Left renal pelvis (tissue), 4 donors: ENCODE measurements around the gene UXS1. TPM values are rescaled to one million over a fixed set of nuclear protein-coding genes. Genes with fewer than 3 reads are reported as not detected.

Source experiments
- DNase-seq, 4 donors: peaks; one replicate each; pipeline ENCODE4 v3.0.0-alpha.2; 2013; ENCODE audit warnings: low read depth in 4 of 4, low spot score in 3 of 4
- polyA plus RNA-seq, 4 donors: library from polyadenylated mRNA; unstranded; fragments of 120-200 nt; gene quantifications; one replicate each; pipeline ENCODE4 v1.2.1, GENCODE V29; 2013; ENCODE audit not compliant: insufficient read length in 4 of 4

Gene UXS1
- polyA plus RNA-seq, 4 donors, result 68.9 to 85.8 (median 82.3) TPM

DNA sequence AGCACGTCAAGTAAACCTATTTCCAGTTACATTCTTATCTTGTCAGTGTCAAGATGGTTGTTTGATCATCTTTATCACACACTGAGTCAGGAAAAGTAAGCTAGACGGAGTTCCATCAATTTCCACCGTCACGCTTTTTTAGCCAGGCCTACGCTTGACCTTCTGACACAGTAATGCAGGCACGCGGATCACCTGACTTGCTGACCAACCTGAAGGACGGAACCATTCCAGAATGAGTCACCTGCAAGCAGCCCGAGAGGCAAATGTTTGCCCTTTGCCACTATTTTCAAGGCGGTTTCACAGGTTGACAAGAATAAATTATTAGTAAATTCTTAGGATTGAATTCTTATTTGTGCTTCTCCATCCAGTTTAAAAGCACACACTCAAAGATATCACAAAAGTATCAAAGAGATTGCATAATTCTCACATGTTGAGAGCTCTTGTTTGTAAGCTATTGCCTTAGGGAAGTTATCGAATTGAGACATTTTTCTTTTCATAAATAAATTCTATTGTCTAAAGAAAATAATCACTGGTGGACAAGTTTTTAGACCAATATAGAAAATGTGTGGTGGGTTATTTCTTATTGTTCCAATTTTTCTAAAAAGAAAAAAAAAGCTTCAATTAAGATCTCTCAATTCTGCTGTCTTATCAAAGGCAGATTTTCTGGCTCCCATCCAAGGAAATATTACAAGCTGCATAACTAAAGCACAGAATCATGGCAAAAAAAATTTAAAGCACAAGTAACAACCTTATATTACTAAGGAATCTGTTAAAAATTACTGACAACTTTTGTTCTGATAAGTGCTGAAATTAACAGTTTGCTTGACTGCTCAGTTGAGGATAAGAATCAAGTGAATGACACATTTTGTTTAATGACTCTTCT lies 31.9 kb downstream of the UXS1 start:
- no peak for DNase-seq

DNA sequence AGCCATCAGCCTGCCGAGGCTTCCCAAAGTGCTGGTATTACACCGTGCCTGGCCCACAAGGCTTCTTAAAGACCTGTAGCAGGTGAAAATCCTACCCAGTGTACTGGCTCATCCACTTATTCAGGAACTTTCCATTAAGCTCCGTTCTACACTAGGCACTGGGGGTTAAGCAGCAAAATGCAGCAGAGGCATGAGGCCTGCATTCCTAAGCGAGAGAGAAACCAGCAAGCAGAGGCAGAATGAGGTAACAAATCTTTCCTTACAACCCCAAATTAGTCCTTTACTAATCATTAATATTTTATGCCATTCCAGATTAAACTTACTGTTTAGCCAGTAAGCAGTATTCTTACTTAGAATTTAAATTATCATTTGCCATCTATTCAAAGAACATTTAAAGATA lies 32.8 kb downstream of the UXS1 start:
- no peak for DNase-seq

DNA sequence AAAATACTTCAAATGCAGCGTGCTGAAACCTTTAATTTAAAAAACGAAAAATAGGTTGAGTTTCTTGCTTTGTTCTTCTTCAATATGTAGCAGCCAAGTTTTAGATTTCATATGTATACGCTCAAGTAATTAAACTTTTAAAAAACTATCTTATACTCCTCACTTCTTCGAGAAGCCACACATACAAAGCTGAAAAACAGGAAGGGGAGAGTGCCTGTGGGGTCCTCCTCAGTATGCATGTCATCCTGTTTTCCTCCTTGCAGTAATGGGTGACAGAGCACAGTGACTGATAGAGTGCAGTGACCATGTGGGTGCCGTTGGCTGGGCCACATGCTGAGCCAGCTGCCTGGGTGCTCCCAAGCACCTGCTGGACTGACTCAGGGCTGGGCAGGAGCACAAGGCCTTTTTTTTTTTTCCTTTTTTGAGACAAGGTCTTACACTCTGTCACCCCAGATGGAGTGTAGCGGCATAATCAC lies 33.3 kb downstream of the UXS1 start:
- no peak for DNase-seq

DNA sequence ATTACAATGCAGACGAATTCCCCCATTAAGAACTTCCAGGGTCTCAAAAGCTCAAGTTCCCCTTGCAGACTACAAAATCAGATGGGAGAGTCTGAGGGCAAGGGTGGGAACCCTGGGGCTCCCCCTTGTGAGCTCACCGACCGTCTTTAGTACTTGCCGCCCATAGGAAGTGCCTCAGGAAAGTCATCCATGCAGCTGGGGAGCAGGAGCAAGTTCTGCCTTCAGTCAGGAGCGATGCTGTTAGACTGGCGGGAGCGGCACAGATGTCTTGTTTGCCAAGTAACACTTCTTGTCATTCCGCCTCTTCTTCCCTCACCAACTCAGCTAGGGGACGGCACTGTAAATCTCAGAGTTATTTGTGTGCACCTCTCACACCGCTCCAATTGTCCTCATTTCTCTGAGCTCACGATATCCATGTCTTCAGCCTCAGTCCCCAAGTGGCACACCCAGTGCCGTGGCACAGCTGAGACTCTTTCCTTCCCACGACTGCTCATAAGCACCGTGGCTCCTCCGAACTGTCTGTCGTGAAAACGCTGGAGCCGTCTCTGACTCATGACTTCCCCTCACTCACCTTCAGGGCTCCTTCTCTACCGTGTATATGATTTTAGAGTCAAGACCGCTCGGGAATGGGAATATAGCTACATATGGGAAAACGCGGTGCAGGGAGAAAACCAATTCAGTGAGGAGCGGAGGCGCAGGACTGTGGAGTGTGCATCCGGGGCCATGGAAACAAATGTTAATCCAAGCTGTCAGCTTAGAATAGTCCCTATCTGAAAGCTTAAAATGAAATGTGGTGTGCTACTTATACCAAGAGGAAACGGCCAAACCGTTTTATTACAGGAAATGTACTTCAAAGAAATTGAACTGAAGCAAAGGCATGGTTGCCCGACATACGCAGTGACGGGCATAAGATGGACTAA lies 34.0 kb downstream of the UXS1 start:
- DNase-seq, result no peak

DNA sequence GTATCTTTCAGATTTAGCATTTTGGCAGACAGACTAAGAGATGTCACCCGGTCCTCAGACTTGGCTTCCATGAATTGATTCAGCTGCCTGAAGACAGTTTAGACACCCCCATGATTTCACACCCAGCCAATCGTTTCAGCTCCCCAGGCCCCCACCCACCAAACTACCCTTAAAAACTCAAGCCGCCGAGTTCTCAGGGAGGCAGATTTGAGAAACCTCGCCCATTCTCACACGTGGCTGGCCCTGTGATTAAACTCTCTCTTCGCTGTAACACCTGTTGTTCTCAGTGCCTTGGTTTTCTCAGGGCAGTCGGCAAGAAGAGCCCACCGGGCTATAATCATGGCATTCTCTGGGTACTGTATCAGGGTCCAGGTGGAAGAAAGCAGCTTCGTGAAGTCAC lies 35.2 kb downstream of the UXS1 start:
- DNase-seq, result no peak

DNA sequence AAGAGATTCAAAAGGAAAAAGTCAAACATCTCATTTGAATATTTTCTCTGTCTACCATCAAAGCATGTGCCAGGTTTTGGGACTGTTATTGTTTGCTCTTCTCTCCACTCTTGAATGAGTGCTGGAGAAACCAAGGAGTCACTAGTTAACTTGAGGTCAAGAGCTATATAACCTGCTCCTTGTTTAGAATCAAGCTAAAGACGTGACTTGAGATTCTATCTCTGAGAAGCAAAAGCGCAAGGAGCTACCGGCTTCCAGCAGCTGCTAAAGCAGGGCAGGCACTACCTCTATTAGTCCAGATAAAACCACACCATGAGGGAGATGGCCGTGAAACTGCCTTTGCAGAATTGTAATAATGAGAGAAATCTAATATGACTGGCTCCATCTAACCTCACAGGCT lies 36.0 kb downstream of the UXS1 start:
- DNase-seq, result no peak

DNA sequence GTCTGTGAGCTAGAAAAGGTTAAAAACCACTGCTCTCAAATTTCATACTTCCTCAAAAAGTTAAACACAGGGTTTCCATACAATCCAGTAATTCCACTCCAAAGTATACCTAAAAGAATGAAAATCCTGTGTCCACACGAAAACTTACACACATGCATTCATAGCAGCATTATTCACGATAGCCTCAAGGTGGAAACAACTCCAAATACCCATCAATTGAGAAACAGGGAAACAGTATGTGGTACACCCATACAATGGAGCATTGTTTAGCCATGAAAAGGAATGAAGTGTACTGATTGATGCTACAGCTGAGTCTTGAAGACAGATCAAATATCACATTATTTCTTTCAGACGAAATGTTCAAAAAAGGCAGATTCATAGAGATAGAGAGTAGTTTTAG lies 36.7 kb downstream of the UXS1 start:
- DNase-seq, result no peak

DNA sequence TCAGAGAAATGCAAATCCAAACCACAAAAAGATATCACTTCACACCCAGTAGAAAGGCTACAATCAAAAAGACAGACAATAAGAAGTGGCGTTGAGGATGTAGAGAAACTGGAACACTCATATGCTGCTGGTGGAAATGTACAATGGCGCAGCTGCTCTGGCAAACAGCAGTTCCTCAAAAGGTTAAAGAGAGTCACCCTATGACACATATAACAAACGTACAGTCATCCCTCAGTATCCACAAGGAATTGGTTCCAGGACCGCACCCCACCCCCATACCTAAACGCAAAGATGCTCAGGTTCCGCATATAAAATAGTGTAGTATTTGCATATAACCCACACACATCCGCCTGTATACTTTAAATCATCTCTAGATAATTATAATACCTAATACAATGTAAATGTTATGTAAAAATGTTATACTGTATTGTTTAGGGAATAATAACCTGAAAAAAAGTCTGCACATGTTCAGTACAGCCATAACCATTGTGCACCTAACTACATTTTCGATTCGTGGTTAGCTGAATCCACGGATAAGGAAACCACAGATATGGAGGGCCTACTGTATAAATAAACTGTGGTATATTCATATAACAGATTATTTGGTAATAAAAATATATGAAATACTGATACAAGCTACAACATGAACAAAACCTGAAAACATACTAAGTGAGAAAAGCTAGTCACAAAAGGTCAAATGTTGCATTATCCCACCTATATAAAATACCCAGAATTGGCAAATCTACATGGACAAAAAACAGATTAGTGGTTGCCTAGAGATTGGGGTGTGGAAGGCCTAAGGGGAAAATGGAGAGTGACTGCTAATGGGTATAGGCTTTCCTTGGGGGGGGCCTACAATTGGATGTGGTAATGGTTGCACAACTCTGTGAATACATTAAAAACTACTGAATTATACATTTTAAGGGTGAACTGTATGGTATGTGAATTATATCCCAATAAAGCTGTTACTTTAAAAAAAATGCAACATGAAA lies 37.5 kb downstream of the UXS1 start:
- no peak for DNase-seq

DNA sequence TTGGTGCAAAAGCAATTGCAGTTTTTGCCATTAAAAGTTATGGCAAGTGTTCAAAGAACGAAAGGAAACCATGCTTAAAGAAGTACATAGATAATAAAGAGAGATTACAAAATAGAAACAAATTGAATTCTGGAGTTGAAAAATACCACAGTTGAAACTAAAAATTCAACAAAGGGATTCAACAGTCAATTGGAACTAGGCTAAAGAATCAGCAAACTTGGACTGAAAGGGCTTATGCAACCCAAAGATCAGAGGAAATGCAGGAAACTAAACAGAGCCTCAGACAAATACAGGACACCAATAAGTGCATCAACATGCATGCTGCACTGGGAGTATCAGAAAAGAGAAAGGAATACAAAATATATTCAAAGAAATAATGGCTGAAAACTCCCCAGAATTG lies 40.3 kb downstream of the UXS1 start:
- no peak for DNase-seq

DNA sequence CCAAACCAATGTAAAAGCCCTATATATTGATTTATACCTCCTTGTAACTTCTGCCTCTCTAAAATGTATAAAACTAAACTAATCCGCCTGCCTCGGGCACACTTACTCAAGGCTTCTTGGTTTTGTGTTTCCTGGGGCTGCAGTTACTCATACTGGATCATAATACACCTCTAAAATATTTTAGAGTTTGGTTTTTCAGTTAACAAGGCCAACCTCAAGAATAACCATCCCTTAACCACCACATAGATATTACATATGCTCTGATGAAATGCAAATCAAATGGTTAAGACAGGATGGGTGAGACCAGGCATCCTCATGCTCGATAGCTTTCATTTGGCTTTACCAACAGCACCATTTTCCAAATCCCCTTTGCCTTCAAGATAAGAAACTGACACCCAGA lies 46.4 kb downstream of the UXS1 start:
- no peak for DNase-seq

DNA sequence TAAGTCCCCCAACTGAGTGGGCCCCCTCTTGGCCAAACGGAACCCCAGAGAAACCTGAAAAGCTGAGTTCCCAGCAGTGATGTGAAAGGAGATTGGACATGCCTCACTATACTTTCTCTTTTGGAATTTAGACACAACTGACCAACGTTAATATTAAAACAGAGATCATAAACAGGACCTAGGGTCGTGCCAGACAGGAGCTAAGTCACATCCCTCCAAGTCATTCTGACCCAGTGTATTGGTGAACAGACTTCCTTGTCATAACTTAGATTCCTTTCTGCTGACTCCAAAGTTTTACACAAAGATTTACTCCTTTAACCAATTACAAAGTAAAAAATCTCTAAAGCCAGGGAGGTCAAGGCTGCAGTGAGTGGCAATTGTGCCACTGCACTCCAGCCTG lies 46.9 kb downstream of the UXS1 start:
- DNase-seq, result no peak

DNA sequence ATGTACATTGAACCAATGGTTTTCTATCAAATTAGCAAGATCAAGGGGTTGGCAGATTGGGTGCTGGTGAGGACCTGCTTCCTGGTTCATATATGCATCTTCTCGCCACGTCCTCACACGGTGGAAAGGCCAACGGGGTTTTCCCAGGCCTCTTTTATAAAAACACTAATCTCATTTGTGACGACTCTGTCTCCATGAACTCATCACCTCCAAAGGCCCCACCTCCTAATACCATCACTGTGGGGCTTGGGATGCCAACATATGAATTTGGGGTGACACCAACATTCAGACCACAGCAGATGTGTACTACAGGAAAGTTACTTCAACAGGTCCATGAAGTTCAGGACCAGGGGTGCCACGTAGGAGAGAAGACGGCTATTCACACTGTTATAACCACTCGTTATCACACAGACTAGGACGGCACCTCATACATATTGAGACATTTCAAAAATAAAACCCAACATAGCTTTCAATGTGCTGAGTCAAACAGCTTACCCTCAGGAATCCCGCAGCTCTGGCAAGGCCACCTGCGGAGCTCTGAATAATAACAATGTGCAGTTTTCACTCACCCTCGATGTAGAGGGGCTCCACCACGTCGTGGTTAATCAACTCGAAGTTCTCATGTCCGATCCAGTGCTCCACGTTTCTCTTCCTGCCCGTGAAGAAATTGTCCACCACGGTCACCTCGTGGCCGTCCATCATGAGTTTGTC lies 49.3 kb downstream of the UXS1 start:
- no peak for DNase-seq

DNA sequence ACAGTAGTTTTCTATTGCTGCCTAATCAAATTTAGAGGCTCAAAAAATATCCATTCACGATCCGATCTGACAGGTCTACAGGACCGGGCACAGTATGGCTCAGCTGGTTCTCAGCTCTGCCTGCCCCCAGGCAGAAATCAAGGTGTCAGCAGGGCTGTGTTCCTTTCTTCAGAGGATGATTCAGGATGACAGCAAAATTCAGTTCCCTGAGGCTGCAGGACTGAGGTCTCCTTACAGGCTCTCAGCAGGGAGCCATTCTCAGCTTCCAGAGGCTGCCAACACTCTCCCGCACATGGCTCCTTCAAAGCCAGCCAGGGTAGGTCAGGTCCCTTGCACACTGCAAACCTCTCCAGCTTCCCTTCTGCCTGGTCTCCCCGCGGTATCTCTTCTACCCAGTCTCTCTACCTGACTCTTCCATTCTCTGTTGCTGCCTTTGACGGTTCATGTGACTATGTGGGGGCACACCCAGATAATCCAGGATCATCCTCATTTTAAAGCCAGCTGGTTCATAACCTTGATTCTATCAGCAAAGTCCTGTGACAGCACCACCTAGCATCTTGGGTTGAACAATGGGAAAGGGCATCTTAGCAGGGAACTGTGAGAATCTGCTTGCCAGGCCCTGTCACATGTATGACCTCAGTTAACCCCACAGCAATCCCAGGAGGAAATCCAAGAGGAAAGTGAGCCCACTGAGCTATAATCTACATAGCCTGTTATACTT lies 50.4 kb downstream of the UXS1 start:
- no peak for DNase-seq

DNA sequence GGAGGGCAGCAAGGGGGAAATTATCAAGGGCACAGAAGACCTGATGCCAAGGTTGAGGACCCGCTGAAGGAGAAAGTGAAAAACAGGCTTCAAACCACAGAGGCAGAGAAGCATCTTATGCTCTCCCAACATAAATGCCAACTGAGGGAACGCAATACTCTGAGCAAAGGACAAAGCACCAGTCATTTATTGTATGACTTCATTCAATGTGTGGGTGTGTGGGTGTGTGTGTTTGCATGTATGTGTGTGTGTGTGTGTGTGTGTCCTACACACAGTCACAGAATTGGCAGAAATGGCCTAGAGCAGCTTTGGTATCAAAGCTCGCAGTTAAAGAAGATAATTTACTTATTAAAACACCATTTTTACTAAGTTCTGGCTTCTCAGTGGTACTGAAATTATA lies 51.4 kb downstream of the UXS1 start:
- DNase-seq, result no peak

DNA sequence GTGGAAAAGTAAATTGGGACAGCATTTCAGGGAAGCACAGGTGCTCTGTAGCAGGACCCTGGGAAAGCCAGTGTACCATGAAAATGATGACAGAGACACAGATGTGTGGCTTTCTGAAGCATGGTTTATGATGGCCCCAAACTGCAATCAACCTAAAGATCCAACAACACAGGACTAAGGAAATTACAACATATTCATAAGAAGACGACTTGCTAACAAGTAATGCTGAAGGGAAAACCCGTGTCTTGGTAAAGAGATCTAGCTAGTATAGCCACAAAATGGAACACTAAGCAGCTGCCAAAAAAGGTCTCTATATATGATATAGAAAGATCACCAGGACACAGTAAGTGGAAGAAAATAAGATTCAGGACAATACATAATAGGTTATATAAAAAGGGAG lies 53.2 kb downstream of the UXS1 start:
- no peak for DNase-seq

DNA sequence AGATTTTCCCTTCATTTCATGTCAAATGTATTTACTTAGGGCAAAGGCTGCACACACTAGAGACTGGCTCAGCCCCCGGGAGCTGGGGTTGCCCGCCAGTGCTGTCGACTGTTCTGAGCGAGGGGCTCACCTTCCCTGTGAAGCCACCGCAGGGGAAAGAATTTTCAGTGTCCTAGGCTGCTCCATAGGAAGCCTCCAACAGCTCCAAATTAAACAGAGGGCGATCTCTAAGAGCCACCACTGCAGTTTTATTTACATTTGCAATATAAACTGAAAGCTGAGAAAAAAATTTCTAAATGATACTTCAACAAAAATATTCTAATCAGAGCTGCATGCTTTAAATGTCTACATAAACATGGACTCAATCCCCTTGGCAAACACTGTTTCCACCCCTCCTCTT lies 54.0 kb downstream of the UXS1 start:
- DNase-seq, result no peak

DNA sequence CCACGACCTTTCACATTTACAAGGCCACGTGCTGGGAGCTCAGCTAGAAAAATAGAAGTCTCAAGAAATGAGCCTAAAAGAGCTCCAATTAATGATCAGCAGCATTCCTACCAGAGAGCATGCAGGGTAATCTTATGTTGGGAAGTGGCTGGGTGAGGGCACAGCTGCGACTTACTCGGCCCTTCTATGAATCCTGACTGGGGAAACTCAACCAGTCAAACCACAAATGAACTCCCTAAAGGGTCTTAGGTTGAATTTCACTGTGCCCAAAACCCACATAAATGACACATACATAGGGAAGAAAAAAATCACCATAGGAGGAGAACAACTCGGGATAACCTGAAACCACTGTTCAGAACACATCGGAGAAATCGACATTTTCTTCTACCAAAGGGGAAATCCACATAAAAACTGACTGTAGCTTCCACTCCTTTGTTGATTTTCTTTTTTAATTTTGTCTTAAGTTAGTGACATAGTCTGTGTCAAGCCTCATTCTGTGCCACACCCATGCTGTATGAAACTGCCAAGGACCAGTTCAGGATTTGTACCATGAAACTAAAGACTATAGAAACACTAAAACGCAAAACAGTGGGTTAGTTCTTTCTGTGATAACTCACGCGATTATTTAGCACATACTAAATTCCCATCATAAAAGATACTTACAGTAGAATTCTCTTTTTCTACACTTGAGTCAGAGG lies 54.7 kb downstream of the UXS1 start:
- no peak for DNase-seq

DNA sequence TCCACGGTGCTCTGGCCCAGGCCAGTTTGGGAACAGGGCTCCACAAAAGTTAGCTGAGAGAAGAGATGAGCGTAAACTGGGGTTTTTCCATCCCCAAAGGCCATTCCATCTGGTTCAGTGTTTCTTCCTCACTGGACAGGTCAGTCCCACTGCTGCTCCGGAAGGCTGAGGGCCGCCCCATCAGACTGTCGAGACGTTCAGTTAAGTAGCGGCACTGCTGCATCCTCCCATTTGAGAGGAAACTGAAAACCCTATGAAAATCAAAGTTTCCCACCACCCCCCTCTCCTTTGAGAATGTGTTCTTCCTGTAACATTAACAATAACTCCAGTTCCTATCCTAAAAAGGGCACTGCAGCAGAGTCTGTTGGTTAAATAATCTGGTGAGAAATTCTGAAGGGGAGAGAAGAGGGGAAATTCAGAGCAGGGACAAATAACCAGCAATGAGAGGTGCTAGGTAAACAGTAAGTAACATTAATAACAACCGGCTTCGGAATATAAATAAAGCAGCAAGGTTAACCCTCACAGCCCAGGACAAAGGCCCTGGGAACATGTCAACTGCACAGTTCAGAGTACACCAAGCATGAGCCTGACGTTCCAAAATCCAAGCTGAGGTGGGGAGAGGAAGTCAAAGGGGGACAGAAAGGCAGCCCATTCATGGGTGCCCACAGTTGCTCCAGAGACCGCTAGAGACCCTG lies 55.4 kb downstream of the UXS1 start:
- no peak for DNase-seq
